HCT116 (cell line): ENCODE data around the gene CHPT1. TPM values are rescaled to one million over a fixed set of nuclear protein-coding genes. Genes with fewer than 3 reads are reported as not detected.

Source experiments
- ATAC-seq: fragments of 200-7000 bp; cut with Tn5 transposase; 2 replicates; pipeline ENCODE4 v1.9.1; 2020; ENCODE audit warnings: mild to moderate bottlenecking, moderate library complexity
- BruUV-seq: library from RNA; stranded (reverse); fragments of 400-500 nt; replicated peaks from 2 replicates; lab custom pipeline; 2021; lab: Mats Ljungman, UMichigan
- CTCF ChIA-PET: fragments of 300-600 bp; sonication (Branson Sonifier 250); formaldehyde crosslinking; loops from one replicate; lab custom pipeline; 2021; ENCODE audit warnings: antibody characterized with exemption; lab: Charles Lee
- POLR2A ChIA-PET: fragments of 300-600, 350-600 bp; sonication (Branson Sonifier 250); formaldehyde crosslinking; loops from one replicate; lab custom pipeline; 2021; ENCODE audit warnings: antibody characterized with exemption; lab: Charles Lee
- RAD21 ChIA-PET, 2 experiments: fragments of 300-600 bp; sonication (Branson Sonifier 250); formaldehyde crosslinking; loops; one replicate each; lab custom pipeline; 2023; ENCODE audit warnings: low total read pairs in 2 of 2; ENCODE audit not compliant: uncharacterized antibody in 2 of 2, unreplicated experiment in 2 of 2, low non-redundant PET in 1 of 2; lab: Charles Lee
- DNase-seq: peaks from one replicate; pipeline ENCODE4 v3.0.0-alpha.2; 2010; ENCODE audit warnings: low read depth, low spot score
- H2AFZ ChIP-seq: fragments of 200-600 bp; shearing (Covaris generic), sonication (generic); 2 replicates; pipeline ENCODE4 v1.6.1; 2017; ENCODE audit warnings: low read depth, mixed run types, mixed read lengths, antibody characterized with exemption, low read length; ENCODE audit not compliant: poor library complexity, severe bottlenecking
- H3K27ac ChIP-seq: 2 replicates; pipeline ENCODE4 v1.5.1; 2012; ENCODE audit warnings: low read depth, low read length
- H3K27me3 ChIP-seq: fragments of 200-600 bp; sonication (generic); 2 replicates; pipeline ENCODE4 v1.6.1; 2016; ENCODE audit warnings: mixed run types, low read length, mixed read lengths; ENCODE audit not compliant: insufficient read depth
- H3K36me3 ChIP-seq, 2 experiments: fragments of 200-500 bp in 1 of 2; fragments of 200-600 bp in 1 of 2; sonication (Bioruptor generic) in 1 of 2; sonication (generic) in 1 of 2; 2 replicates each; pipeline versions ENCODE4 v1.5.1 to v1.6.1; 2014 to 2016; ENCODE audit warnings: low read length in 2 of 2, inconsistent platforms in 1 of 2, mixed read lengths in 1 of 2, mixed run types in 1 of 2; ENCODE audit not compliant: insufficient read depth in 2 of 2, control insufficient read depth in 1 of 2
- H3K4me1 ChIP-seq, 2 experiments: fragments of 200-600 bp in 1 of 2; sonication (generic) in 1 of 2; 2 replicates each; pipeline versions ENCODE4 v1.5.1 to v1.6.1; 2012 to 2017; ENCODE audit warnings: low read length in 2 of 2, inconsistent platforms in 1 of 2, mild to moderate bottlenecking in 1 of 2, mixed read lengths in 1 of 2, mixed run types in 1 of 2, moderate library complexity in 1 of 2; ENCODE audit not compliant: insufficient read depth in 2 of 2, control insufficient read depth in 1 of 2
- H3K4me2 ChIP-seq: fragments of 200-600 bp; sonication (generic); 2 replicates; pipeline ENCODE4 v1.6.1; 2017; ENCODE audit warnings: mixed run types, low read length, mixed read lengths
- H3K4me3 ChIP-seq, 2 experiments: fragments of 200-600 bp in 1 of 2; sonication (generic) in 1 of 2; replicated peaks in 1 of 2; 2 replicates each; pipeline ENCODE4 v1.5.1; 2011 to 2016; ENCODE audit warnings: low read length in 2 of 2, control low read depth in 1 of 2, low read depth in 1 of 2, mild to moderate bottlenecking in 1 of 2, mixed read lengths in 1 of 2, mixed run types in 1 of 2
- H3K79me2 ChIP-seq: fragments of 200-600 bp; sonication (generic); 2 replicates; pipeline ENCODE4 v1.6.1; 2017; ENCODE audit warnings: mild to moderate bottlenecking, mixed run types, low read length, moderate library complexity, mixed read lengths; ENCODE audit not compliant: insufficient read depth
- H3K9ac ChIP-seq: fragments of 200-600 bp; sonication (generic); 2 replicates; pipeline ENCODE4 v1.6.1; 2016; ENCODE audit warnings: low read length, mixed read lengths
- H3K9me2 ChIP-seq: fragments of 200-600 bp; sonication (generic), shearing (Covaris generic); 2 replicates; pipeline ENCODE4 v1.6.1; 2017; ENCODE audit warnings: mixed run types, mild to moderate bottlenecking, moderate library complexity; ENCODE audit not compliant: insufficient read depth
- H3K9me3 ChIP-seq, 2 experiments: fragments of 200-500 bp in 1 of 2; fragments of 200-600 bp in 1 of 2; sonication (Bioruptor generic) in 1 of 2; sonication (generic) in 1 of 2; 2 replicates each; pipeline ENCODE4 v1.6.1; 2014 to 2017; ENCODE audit warnings: low read length in 2 of 2, mixed read lengths in 2 of 2, inconsistent platforms in 1 of 2, low read depth in 1 of 2, mild to moderate bottlenecking in 1 of 2, mixed run types in 1 of 2, moderate library complexity in 1 of 2; ENCODE audit not compliant: control insufficient read depth in 1 of 2, insufficient read depth in 1 of 2
- H4K20me1 ChIP-seq: fragments of 200-600 bp; sonication (generic), shearing (Covaris generic); 2 replicates; pipeline ENCODE4 v1.6.1; 2017; ENCODE audit warnings: mixed run types, mild to moderate bottlenecking, moderate library complexity; ENCODE audit not compliant: insufficient read depth
- CBX3 ChIP-seq: IDR thresholded peaks from 2 replicates; pipeline ENCODE4 v1.6.1; 2012; ENCODE audit warnings: low read depth
- CEBPB ChIP-seq: IDR thresholded peaks from 2 replicates; pipeline ENCODE4 v1.6.1; 2012; ENCODE audit warnings: low read depth
- CTCF ChIP-seq, 3 experiments: fragments of 200-600 bp in 1 of 3; sonication (generic) in 1 of 3; IDR thresholded peaks in 2 of 3; conservative IDR thresholded peaks in 1 of 3; 2 replicates each; pipeline ENCODE4 v1.5.1; 2012 to 2017; ENCODE audit warnings: low read depth in 2 of 3, low read length in 2 of 3, antibody characterized with exemption in 1 of 3, borderline replicate concordance in 1 of 3, control low read depth in 1 of 3, mild to moderate bottlenecking in 1 of 3, mixed read lengths in 1 of 3, mixed run types in 1 of 3, moderate library complexity in 1 of 3; ENCODE audit not compliant: insufficient read depth in 1 of 3
- EGR1 ChIP-seq: IDR thresholded peaks from 2 replicates; pipeline ENCODE4 v1.6.1; 2012; ENCODE audit warnings: low read depth
- ELF1 ChIP-seq: IDR thresholded peaks from 2 replicates; pipeline ENCODE4 v1.6.1; 2012; ENCODE audit warnings: low read depth, borderline replicate concordance
- EZH2 ChIP-seq: fragments of 200-600 bp; sonication (generic); IDR thresholded peaks from 2 replicates; pipeline ENCODE4 v1.6.1; 2017; ENCODE audit warnings: antibody characterized with exemption, mixed run types
- FOSL1 ChIP-seq: IDR thresholded peaks from 2 replicates; pipeline ENCODE4 v1.6.1; 2012; ENCODE audit warnings: low read depth
- MAX ChIP-seq: IDR thresholded peaks from 2 replicates; pipeline ENCODE4 v1.6.1; 2012
- POLR2AphosphoS5 ChIP-seq: IDR thresholded peaks from 2 replicates; pipeline ENCODE4 v1.6.1; 2011; ENCODE audit warnings: mild to moderate bottlenecking, low read depth, low read length, moderate library complexity
- SP1 ChIP-seq: IDR thresholded peaks from 2 replicates; pipeline ENCODE4 v1.6.1; 2012; ENCODE audit warnings: low read depth
- TCF7L2 ChIP-seq: IDR thresholded peaks from 2 replicates; pipeline ENCODE4 v1.7.0; 2011; ENCODE audit warnings: borderline replicate concordance, inconsistent platforms; ENCODE audit not compliant: insufficient read depth, insufficient read length; ENCODE audit errors: extremely low read depth
- ZFX ChIP-seq: fragments of 450-650 bp; IDR thresholded peaks from 2 replicates; pipeline ENCODE4 v1.6.1; 2017
- ZNF274 ChIP-seq: fragments of 200-500 bp; sonication (Bioruptor generic); IDR thresholded peaks from 2 replicates; pipeline ENCODE4 v1.6.1; 2014; ENCODE audit warnings: mild to moderate bottlenecking, low read depth, low read length, inconsistent platforms
- intact Hi-C: fragments of 100-400 bp; cut with micrococcal nuclease; formaldehyde crosslinking; loops from 2 replicates; pipeline ENCODE4 v1.10.0; 2022
- total RNA-seq: library from RNA; stranded (reverse); gene quantifications from one replicate; pipeline ENCODE4 v1.2.1, GENCODE V29; 2021; ENCODE audit not compliant: unreplicated experiment
- TF ChIP-seq, protein P1 (sequence below): IDR thresholded peaks from 2 replicates; pipeline ENCODE4 v1.6.1; 2012; ENCODE audit warnings: low read depth

CHPT1 gene
- total RNA-seq, 1 experiment from 2014 or later = 20.1 TPM

DNA sequence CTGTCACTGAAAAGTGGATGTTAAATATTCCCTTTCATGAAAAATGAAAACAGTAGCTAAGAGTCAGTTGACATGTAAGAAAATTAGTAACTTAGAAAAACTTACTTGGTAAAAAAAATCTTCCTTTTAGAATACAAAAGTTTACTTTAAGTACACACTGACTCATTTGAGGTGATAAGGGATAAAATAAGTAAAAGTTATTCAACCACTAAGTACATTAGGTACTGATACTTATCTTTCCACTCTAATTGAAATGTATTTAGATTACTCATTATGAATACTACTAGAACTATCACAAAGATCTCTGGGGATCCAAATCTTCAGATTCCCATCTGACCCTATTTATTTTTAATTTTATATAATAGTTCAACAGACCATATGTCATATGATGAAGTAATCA, 29.7 kb downstream of the CHPT1 start:
- Histone ChIP-seq H3K9ac (no peak overlapping the region), H3K4me3 (no peak overlapping the region), H3K36me3 (peaks cover 0 to 4% of the 10 kb centered on the region in 2 experiments; a peak in 3 of 4 replicates), H3K27ac (no peak overlapping the region), H3K4me1 (no peaks in the 10 kb centered on the region), H3K79me2 (no peaks in the 10 kb centered on the region), H3K9me3 (no peaks in the 10 kb centered on the region), H4K20me1 (no peaks in the 10 kb centered on the region), H3K27me3 (no peaks in the 10 kb centered on the region), H2AFZ (no peak overlapping the region), H3K4me2 (no peak overlapping the region), H3K9me2 (no peaks in the 10 kb centered on the region)
- ChIA-PET CTCF (no interaction called here), RAD21 (no interaction called here), POLR2A (no interaction called here)
- BruUV-seq = no TSS peak
- ATAC-seq (no peak), DNase-seq (no peak)
- no peak for TF ChIP-seq ZFX
- intact Hi-C loops = no loop called here

DNA sequence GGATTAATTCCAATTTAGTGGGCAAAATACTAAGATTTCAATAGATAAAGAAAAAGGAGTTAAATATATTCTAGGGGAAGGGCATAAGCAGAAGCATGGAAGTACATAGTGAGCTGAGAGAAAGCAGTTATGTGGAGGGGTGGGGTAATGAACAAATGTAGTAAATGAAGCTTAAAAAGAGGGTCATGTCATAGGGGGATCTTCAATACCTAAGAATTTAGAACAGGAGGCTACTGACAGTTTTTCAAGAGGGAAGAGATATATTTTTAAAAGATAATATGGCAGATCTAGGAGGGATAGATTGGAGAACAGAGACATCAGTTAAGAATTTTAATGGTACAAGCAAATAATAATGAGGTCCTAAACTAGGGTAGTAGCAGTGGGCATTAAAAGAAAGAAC, 32.4 kb downstream of the CHPT1 start:
- CTCF ChIA-PET = no interaction called here
- BruUV-seq = no TSS peak
- no peak for ATAC-seq
- no peak for TF ChIP-seq EZH2
- no peak for TF ChIP-seq FOSL1
- TF ChIP-seq CBX3 = no peak
- TF ChIP-seq MAX = no peak
- TF ChIP-seq TCF7L2 = no peak
- no peak for TF ChIP-seq CTCF (IDR thresholded peaks at IDR 0.05 in 2 of 3, conservative IDR thresholded peaks at IDR 0.05 in 1 of 3; ENCODE audit: borderline replicate concordance in 1 of 3, insufficient read depth in 1 of 3, low read depth in 2 of 3, low read length in 2 of 3)
- TF ChIP-seq ZNF274 = no peak
- no peak for TF ChIP-seq SP1
- no peak for TF ChIP-seq ELF1
- TF ChIP-seq EGR1 = no peak
- TF ChIP-seq, protein P1, sequence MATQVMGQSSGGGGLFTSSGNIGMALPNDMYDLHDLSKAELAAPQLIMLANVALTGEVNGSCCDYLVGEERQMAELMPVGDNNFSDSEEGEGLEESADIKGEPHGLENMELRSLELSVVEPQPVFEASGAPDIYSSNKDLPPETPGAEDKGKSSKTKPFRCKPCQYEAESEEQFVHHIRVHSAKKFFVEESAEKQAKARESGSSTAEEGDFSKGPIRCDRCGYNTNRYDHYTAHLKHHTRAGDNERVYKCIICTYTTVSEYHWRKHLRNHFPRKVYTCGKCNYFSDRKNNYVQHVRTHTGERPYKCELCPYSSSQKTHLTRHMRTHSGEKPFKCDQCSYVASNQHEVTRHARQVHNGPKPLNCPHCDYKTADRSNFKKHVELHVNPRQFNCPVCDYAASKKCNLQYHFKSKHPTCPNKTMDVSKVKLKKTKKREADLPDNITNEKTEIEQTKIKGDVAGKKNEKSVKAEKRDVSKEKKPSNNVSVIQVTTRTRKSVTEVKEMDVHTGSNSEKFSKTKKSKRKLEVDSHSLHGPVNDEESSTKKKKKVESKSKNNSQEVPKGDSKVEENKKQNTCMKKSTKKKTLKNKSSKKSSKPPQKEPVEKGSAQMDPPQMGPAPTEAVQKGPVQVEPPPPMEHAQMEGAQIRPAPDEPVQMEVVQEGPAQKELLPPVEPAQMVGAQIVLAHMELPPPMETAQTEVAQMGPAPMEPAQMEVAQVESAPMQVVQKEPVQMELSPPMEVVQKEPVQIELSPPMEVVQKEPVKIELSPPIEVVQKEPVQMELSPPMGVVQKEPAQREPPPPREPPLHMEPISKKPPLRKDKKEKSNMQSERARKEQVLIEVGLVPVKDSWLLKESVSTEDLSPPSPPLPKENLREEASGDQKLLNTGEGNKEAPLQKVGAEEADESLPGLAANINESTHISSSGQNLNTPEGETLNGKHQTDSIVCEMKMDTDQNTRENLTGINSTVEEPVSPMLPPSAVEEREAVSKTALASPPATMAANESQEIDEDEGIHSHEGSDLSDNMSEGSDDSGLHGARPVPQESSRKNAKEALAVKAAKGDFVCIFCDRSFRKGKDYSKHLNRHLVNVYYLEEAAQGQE = no peak
- no peak for TF ChIP-seq CEBPB
- no peak for TF ChIP-seq POLR2AphosphoS5

More for the DNA sequence above, 32.4 kb downstream of the CHPT1 start:
- Histone ChIP-seq H2AFZ (no peak overlapping the region), H3K27me3 (no peaks in the 10 kb centered on the region), H3K4me2 (no peak overlapping the region), H3K9me2 (no peaks in the 10 kb centered on the region), H3K9ac (no peak overlapping the region), H3K4me1 (no peaks in the 10 kb centered on the region), H3K9me3 (no peaks in the 10 kb centered on the region), H3K36me3 (no peaks in the 10 kb centered on the region; a peak in 2 of 4 replicates), H3K27ac (no peak overlapping the region), H3K4me3 (no peak overlapping the region), H3K79me2 (no peaks in the 10 kb centered on the region), H4K20me1 (no peaks in the 10 kb centered on the region)
- ChIA-PET POLR2A (no interaction called here), RAD21 (no interaction called here)
- intact Hi-C loops = no loop called here
- no peak for DNase-seq
